Upper lobe of left lung (tissue), 6 donors: ENCODE results near the gene CMYA5. TPM values are rescaled to one million over a fixed set of nuclear protein-coding genes. Genes with fewer than 3 reads are reported as not detected.

Experiments
- ATAC-seq, 2 donors: fragments of 200-7000 bp; cut with Tn5 transposase; one replicate each; pipeline ENCODE4 v1.9.1; 2022; ENCODE audit warnings: mild to moderate bottlenecking in 2 of 2, moderate library complexity in 2 of 2; ENCODE audit not compliant: low FRiP score in 2 of 2
- DNase-seq, 2 donors: peaks; one replicate each; pipeline ENCODE4 v3.0.0-alpha.2; 2019 to 2020
- H3K27ac ChIP-seq, 4 donors: fragments of 200-600 bp; sonication (generic); one replicate each; pipeline ENCODE4 v1.5.1; 2016 to 2019
- H3K27me3 ChIP-seq, 4 donors: fragments of 200-600 bp; sonication (generic); one replicate each; pipeline ENCODE4 v1.5.1; 2017 to 2019
- H3K36me3 ChIP-seq, 4 donors: fragments of 200-600 bp; sonication (generic); one replicate each; pipeline ENCODE4 v1.5.1; 2016 to 2019
- H3K4me1 ChIP-seq, 4 donors: fragments of 200-600 bp; sonication (generic); one replicate each; pipeline ENCODE4 v1.5.1; 2018 to 2019
- H3K4me3 ChIP-seq, 4 donors: fragments of 200-600 bp; sonication (generic); one replicate each; pipeline ENCODE4 v1.5.1; 2017 to 2019; ENCODE audit warnings: mild to moderate bottlenecking in 2 of 4, moderate library complexity in 1 of 4
- H3K9me3 ChIP-seq, 4 donors: fragments of 200-600 bp; sonication (generic); one replicate each; pipeline ENCODE4 v1.5.1; 2018 to 2019
- CTCF ChIP-seq, 6 experiments: fragments of 450-650 bp in 4 of 6; fragments of 200-600 bp in 2 of 6; sonication (generic) in 2 of 6; IDR thresholded peaks; one replicate each; pipeline ENCODE4 v1.5.1; 2016 to 2019; ENCODE audit warnings: antibody characterized with exemption in 6 of 6
- EP300 ChIP-seq, 4 donors: sonication (generic); formaldehyde crosslinking; IDR thresholded peaks; one replicate each; pipeline ENCODE4 v1.5.1; 2017; ENCODE audit warnings: antibody characterized with exemption in 4 of 4, control low read depth in 2 of 4
- POLR2A ChIP-seq, 4 donors: fragments of 450-650 bp; IDR thresholded peaks; one replicate each; pipeline ENCODE4 v1.5.1; 2016 to 2017; ENCODE audit warnings: antibody characterized with exemption in 4 of 4, mild to moderate bottlenecking in 2 of 4
- POLR2AphosphoS5 ChIP-seq, 2 donors: sonication (generic); formaldehyde crosslinking; IDR thresholded peaks; one replicate each; pipeline ENCODE4 v1.5.1; 2017; ENCODE audit warnings: antibody characterized with exemption in 2 of 2
- WGBS, 2 donors: methylation state at CpG; one replicate each; pipeline ENCODE4 v1.1.5; 2017 to 2018; 5-methylcytosine and 5-hydroxymethylcytosine counted together
- total RNA-seq, 6 donors: library from RNA; depleted of rRNA in 4 of 6; stranded (reverse); fragments of >200 nt in 4 of 6; gene quantifications; one replicate each; pipeline versions ENCODE4 v1.1.0 to v1.2.1, GENCODE V29; 2016 to 2021
- donor health status: DM: no; HTN: no; CAD: no; lungs with moderate emphysema.
- donor health status: DM: no; HTN: yes; CAD: no; lungs with severe emphysema.

Gene CMYA5
- total RNA-seq, 6 donors from 2014 or later, result 0.77 to 12.6 (median 3.6) TPM

GRCh38 chr5:79736528-79737514, 47.2 kb downstream of the CMYA5 start:
- no peak for TF ChIP-seq EP300 (IDR thresholded peaks at IDR 0.05)
- TF ChIP-seq POLR2A (IDR thresholded peaks at IDR 0.05), result no peak
- TF ChIP-seq CTCF (IDR thresholded peaks at IDR 0.05), result no peak
- TF ChIP-seq POLR2AphosphoS5 (IDR thresholded peaks at IDR 0.05), result no peak
- no peak for ATAC-seq
- no peaks in the 10 kb centered on the region for H3K27me3 ChIP-seq
- no peaks in the 10 kb centered on the region for H3K4me1 ChIP-seq
- no peaks in the 10 kb centered on the region for H3K9me3 ChIP-seq
- H3K27ac ChIP-seq, result no peak overlapping the region
- no peaks in the 10 kb centered on the region for H3K36me3 ChIP-seq
- no peak for DNase-seq
- H3K4me3 ChIP-seq, result no peak overlapping the region
- WGBS, 2 donors, result 60 to 75% methylated on average over 14 of the region's 14 CpGs

- no peak overlapping the region for H3K27ac ChIP-seq
- WGBS, 2 donors, result 90 to 94% methylated on average over 5 of the region's 5 CpGs
- H3K27me3 ChIP-seq, result no peaks in the 10 kb centered on the region
- DNase-seq (no peak), ATAC-seq (no peak)
- no peaks in the 10 kb centered on the region for H3K9me3 ChIP-seq
- no peaks in the 10 kb centered on the region for H3K36me3 ChIP-seq
- no peaks in the 10 kb centered on the region for H3K4me1 ChIP-seq
- TF ChIP-seq POLR2AphosphoS5 (IDR thresholded peaks at IDR 0.05) (no peak), CTCF (IDR thresholded peaks at IDR 0.05) (no peak), POLR2A (IDR thresholded peaks at IDR 0.05) (no peak), EP300 (IDR thresholded peaks at IDR 0.05) (no peak)
- H3K4me3 ChIP-seq, result no peak overlapping the region
Observed at GRCh38 chr5:79738349-79738748, 48.7 kb downstream of the CMYA5 start.

- TF ChIP-seq EP300 (IDR thresholded peaks at IDR 0.05), result no peak
- TF ChIP-seq CTCF (IDR thresholded peaks at IDR 0.05), result no peak
- no peak for TF ChIP-seq POLR2AphosphoS5 (IDR thresholded peaks at IDR 0.05)
- TF ChIP-seq POLR2A (IDR thresholded peaks at IDR 0.05), result no peak
- ATAC-seq (no peak), DNase-seq (no peak)
- Histone ChIP-seq H3K9me3 (no peaks in the 10 kb centered on the region), H3K36me3 (no peaks in the 10 kb centered on the region), H3K27me3 (no peaks in the 10 kb centered on the region), H3K27ac (no peak overlapping the region), H3K4me3 (no peak overlapping the region), H3K4me1 (no peaks in the 10 kb centered on the region)
- WGBS, 2 donors, result 88 to 90% methylated on average over 3 of the region's 3 CpGs
Observed at GRCh38 chr5:79742549-79743136, 53.0 kb downstream of the CMYA5 start.

- Histone ChIP-seq H3K4me1 (no peaks in the 10 kb centered on the region), H3K27ac (no peak overlapping the region), H3K4me3 (no peak overlapping the region), H3K27me3 (no peaks in the 10 kb centered on the region), H3K9me3 (no peaks in the 10 kb centered on the region), H3K36me3 (no peaks in the 10 kb centered on the region)
- 86 to 93% methylated on average over 7 of the region's 7 CpGs for WGBS, 2 donors
- DNase-seq, result no peak
- TF ChIP-seq EP300 (IDR thresholded peaks at IDR 0.05) (no peak), POLR2A (IDR thresholded peaks at IDR 0.05) (no peak), POLR2AphosphoS5 (IDR thresholded peaks at IDR 0.05) (no peak), CTCF (IDR thresholded peaks at IDR 0.05) (no peak)
- peak; percentile 19 to 31 for ATAC-seq
Observed at GRCh38 chr5:79743846-79744605, 54.4 kb downstream of the CMYA5 start.
